Urinary bladder (tissue), 4 donors: ENCODE measurements around the gene TUNAR. TPM values are rescaled to one million over a fixed set of nuclear protein-coding genes. Genes with fewer than 3 reads are reported as not detected.
"Not testable (repeated sequence)": the region's sequence is repeated elsewhere in the genome, so short reads cannot be mapped to it uniquely, and the experiment has no call there.

ENCODE experiments used
- DNase-seq: peaks from one replicate; pipeline ENCODE4 v3.0.0-alpha.2; 2015; ENCODE audit errors: extremely low spot score
- H3K27ac ChIP-seq: one replicate; pipeline ENCODE4 v1.5.1; 2013; ENCODE audit warnings: low read depth, mild to moderate bottlenecking, moderate library complexity
- H3K36me3 ChIP-seq: one replicate; pipeline ENCODE4 v1.6.1; 2013; ENCODE audit warnings: mild to moderate bottlenecking, moderate library complexity; ENCODE audit not compliant: insufficient read depth
- H3K4me1 ChIP-seq: one replicate; pipeline ENCODE4 v1.6.1; 2013; ENCODE audit warnings: mild to moderate bottlenecking, moderate library complexity; ENCODE audit not compliant: insufficient read depth
- H3K4me3 ChIP-seq: one replicate; pipeline ENCODE4 v1.5.1; 2013; ENCODE audit warnings: low read depth, low read length
- WGBS: extraction: QIAGEN DNeasy Blood & Tissue Kit; methylation state at CpG from one replicate; pipeline ENCODE4 v1.1.7; 2013; 5-methylcytosine and 5-hydroxymethylcytosine counted together
- polyA plus RNA-seq: library from polyadenylated mRNA; stranded (reverse); fragments of 200-250 nt; gene quantifications from one replicate; pipeline ENCODE4 v1.2.3, GENCODE V29; 2013
- total RNA-seq: library from RNA; depleted of rRNA; stranded (reverse); fragments of >200 nt; gene quantifications from one replicate; pipeline ENCODE4 v1.2.3, GENCODE V29; 2014
- donor health status: healthy with polysubstance abuse.
- donor health status: healthy.

Gene TUNAR
- total and polyA plus RNA-seq, 2 donors, result not detected

DNA sequence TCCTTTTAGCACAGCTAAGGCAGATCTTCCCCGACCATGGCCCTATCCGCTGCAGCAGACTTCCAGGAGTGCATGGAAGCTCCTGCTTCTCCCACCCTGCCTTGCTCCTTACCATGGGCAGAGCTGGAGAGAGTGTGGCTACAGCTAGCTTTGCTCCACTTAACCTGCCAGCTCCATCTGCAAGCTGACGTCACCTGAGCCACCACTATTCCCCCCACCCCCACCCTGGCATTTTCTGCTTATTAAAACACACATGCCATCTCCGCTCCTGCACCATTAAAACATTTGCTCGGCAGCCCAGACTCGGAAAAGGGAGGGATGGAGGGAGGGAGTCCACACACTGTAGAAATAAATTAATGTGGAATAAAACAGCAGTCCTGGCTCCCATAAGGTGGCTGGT is 67.8 kb downstream of the TUNAR start:
- Histone ChIP-seq H3K4me1 (no peaks in the 10 kb centered on the region), H3K36me3 (no peaks in the 10 kb centered on the region), H3K4me3 (no peak overlapping the region), H3K27ac (no peak overlapping the region)
- WGBS, result 49% methylated on average over 6 of the region's 6 CpGs
- no peak for DNase-seq

DNA sequence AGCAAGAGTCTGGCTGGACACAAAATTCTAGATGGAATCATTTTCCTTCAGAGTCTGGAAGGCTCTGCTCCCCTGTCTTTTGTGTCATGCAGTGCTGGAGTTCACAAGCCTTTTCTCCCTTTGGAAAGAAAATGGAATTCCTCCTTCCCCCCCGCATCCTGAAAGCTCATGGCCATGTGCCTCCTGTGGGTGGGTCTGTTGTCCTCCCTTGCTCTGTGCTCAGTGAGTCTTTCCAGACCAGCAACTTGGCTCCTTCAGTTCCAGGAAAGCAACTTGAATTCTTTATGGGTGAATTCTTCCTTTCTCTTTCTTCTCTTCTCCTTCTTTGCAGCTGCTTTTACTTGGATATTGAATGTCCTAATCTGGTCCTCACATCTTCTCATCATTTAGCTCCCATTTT is 70.2 kb downstream of the TUNAR start:
- H3K36me3 ChIP-seq, result no peaks in the 10 kb centered on the region
- H3K27ac ChIP-seq, result no peak overlapping the region
- 61% methylated on average over 1 of the region's 1 CpG for WGBS
- DNase-seq, result no peak
- H3K4me1 ChIP-seq, result no peaks in the 10 kb centered on the region
- H3K4me3 ChIP-seq, result no peak overlapping the region

DNA sequence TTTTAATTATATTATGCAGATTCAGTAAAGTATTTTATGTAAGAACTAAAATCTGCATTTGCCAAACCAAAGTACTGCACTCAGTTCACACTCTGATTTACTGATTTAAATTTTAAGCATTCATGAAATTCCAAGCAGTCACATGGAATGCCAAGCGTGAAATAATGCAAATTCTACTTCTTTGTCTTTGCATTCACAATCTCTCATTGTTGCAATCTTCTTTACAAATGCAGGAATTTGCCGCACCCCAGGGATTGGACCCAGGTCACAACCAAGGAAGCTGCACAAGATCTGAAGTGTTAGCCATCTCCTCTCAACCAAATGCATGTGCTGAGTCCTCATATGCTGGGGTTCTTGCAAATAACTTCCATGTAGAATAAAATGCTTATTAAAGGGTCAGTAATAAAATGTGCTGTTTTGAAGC is 71.9 kb downstream of the TUNAR start:
- H3K36me3 ChIP-seq, result no peaks in the 10 kb centered on the region
- H3K27ac ChIP-seq, result no peak overlapping the region
- 22% methylated on average over 2 of the region's 2 CpGs for WGBS
- no peaks in the 10 kb centered on the region for H3K4me1 ChIP-seq
- no peak for DNase-seq
- H3K4me3 ChIP-seq, result no peak overlapping the region

DNA sequence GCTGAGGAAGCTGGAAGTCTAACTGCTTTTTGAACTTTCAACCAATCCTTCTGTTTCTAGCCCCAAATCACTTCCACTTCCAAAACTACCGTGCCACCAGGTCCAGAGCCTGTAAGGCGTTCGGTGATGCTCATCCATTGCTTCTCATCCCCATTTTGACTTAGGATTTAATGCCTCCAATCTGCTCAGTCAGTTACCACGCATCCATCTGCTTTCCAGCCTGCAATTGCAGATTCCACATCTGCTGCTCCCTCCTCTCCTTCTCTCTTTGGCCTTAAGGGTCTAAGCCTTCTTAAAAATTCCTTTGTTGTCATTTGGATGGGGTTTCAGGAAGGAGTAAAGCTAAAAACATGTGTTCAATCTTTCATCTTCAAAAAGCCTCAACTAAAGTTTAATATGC is 74.7 kb downstream of the TUNAR start:
- H3K4me1 ChIP-seq, result no peaks in the 10 kb centered on the region
- no peaks in the 10 kb centered on the region for H3K36me3 ChIP-seq
- WGBS, result 67% methylated on average over 4 of the region's 4 CpGs
- DNase-seq, result no peak
- H3K27ac ChIP-seq, result no peak overlapping the region
- no peak overlapping the region for H3K4me3 ChIP-seq

DNA sequence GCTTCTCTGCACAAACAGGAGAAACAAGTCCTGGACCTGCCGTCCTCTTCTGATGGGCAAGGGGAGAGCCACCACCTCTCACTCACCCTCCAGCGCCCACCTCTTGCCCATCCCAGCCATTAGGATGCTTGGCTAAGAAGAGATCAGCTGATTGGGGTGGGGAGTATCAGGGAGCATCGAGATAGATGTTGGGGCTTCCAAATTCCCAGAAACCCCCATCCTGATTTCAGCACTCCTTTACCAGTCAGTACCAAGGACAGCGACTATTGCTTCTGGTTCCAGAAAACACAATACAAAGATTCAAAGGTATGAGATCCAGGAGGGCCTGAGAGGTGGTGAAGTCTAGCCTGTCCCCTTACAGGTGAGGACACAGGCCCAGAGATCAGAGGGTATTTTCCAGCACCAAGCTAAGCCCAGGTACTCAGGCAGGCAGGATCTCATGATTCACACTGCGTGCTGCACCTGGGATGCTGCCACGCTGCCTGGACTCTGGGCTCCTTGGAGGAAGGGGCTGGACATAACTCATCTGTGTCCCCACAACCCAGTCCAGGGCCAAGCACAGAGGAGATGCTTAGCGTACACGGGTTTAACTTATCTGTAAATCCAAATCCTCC is 76.6 kb downstream of the TUNAR start:
- Histone ChIP-seq H3K36me3 (no peaks in the 10 kb centered on the region), H3K4me3 (no peak overlapping the region), H3K27ac (no peak overlapping the region), H3K4me1 (no peaks in the 10 kb centered on the region)
- DNase-seq, result no peak
- WGBS, result 57% methylated on average over 8 of the region's 8 CpGs

DNA sequence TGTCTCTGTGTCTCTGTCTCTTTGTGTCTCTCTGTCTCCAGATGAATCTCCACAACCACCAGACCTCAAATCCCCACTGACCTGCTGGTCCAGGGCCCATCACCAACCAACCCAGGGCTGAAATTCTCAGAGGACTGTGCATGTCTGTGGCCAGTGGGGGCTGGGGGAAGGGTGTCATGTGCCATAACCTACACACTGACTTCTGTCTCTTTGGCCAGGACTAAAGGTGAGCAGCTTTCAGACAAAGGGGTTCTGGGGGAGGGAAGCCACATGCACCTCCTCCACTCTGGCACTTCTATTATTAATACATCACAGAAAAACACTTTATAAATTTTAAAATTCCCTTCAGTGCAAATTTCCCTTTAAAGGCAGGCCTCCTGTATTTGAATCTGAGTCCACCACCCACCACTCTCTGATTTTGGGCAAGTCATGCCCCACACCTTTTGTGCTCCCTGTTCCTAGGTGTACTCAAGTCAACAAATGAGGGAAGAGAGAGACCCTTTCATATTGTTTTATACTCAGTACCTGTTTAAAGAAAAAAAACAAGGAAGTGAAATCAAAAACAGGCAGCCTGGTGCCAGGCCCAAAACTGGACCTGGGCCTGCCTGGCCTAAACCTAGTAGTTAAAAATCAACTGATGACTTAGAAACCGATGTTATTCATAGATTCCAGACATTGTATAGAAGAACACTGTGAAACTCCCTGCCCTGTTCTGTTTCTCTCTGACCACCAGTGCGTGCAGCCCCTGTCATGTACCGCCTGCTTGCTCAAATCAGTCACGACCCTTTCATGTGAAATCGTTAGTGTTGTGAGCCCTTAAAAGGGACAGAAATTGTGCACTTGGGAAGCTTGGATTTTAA is 80.2 kb downstream of the TUNAR start:
- WGBS, result 67% methylated on average over 5 of the region's 5 CpGs
- Histone ChIP-seq H3K36me3 (no peaks in the 10 kb centered on the region), H3K4me3 (no peak overlapping the region), H3K4me1 (no peaks in the 10 kb centered on the region), H3K27ac (no peak overlapping the region)
- DNase-seq, result no peak

DNA sequence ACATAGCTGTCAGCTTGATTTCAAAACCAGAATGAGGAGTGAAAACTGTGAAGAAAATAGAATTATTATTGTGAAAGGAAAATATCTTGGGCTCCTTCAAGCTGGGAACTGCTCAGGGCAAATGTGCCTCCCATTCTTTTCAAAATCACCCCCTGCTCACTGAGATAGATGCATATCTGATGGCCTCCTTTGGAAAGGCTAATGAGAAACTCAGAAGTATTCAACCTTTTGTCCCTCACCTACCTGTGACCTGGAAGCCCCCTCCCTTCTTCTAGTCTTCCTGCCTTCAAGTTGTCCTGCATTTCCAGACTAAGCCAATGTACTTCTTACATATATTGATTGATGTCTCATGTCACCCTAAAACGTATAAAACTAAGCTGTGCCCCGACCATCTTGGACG is 81.5 kb downstream of the TUNAR start:
- 13% methylated on average over 3 of the region's 3 CpGs for WGBS
- Histone ChIP-seq H3K27ac (no peak overlapping the region), H3K4me1 (no peaks in the 10 kb centered on the region), H3K36me3 (no peaks in the 10 kb centered on the region), H3K4me3 (no peak overlapping the region)
- DNase-seq, result no peak

DNA sequence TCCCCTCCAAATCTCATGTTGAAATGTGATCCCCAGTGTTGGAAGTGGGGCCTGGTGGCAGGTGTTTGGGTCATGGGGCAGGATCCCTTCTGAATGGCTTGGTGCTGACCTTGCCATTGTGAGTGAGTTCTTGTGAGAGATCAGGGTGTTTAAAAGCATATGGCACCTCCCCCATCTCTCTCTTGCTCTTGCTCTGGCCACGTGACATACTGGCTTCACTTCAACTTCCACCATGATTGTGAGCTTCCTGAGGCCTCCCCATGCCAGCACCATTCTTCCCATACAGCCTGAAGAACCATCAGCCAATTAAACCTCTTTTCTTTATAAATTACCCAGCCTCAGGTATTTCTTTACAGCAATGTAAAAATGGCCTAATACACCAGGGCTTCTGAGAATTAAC is 82.7 kb downstream of the TUNAR start:
- Histone ChIP-seq H3K27ac (no peak overlapping the region), H3K36me3 (no peaks in the 10 kb centered on the region), H3K4me3 (no peak overlapping the region), H3K4me1 (no peaks in the 10 kb centered on the region)
- WGBS, result 33% methylated on average over 1 of the region's 1 CpG
- no peak for DNase-seq

DNA sequence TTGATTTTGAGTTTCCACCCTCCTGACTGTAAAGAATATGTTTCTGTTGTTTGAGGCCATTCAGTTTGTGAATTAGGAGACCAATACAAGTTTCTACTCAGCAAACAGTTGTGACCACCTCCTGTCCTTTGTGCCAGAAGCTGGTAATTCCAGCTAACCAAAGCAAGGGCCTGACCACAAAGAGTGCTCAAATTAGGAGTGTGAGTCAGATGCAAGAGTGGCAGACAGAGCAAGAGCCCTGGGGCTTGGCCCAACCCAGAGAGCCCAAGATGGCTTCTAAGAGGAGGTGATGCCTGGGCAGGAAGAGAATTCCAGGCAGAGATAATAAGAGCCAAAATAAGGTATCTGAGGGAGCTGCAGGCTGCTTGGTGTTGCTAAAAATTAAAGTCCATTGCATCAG is 84.8 kb downstream of the TUNAR start:
- Histone ChIP-seq H3K4me1 (no peaks in the 10 kb centered on the region), H3K27ac (no peak overlapping the region), H3K36me3 (no peaks in the 10 kb centered on the region), H3K4me3 (no peak overlapping the region)
- DNase-seq, result no peak

DNA sequence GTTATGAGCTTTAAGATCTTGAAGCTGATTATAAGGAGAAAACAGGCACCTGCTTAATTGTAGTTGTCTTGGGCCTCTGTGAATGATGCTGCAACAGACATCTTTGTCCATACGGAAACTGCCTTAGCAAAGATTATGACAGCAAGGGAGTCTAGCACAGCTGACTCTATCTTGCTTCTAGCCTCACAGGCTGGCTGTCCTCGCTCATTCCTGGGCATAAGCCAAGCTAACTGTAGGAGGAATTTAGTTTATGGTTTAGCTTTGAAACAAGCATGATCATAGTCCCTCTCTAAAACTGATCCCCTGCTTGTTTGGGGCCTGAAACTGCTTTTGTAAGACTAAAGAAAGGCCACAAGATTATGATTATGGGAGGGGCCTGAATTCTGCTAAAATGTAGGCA is 88.3 kb downstream of the TUNAR start:
- Histone ChIP-seq H3K36me3 (no peaks in the 10 kb centered on the region), H3K4me1 (no peaks in the 10 kb centered on the region), H3K27ac (no peak overlapping the region), H3K4me3 (no peak overlapping the region)
- no peak for DNase-seq
- WGBS, result 38% methylated on average over 2 of the region's 2 CpGs

DNA sequence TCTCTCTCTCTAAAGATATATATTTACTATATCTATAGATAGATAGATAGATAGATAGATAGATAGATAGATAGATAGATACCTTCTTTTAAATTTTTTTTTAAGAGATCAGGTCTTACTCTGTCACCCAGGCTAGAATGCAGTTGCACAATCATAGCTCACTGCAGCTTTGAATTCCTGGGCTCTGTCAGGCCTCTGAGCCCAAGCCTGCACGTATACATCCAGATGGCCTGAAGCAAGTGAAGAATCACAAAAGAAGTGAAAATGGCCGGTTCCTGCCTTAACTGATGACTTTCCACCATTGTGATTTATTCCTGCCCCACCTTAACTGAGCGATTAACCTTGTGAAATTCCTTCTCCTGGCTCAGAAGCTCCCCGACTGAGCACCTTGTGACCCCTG is 91.4 kb downstream of the TUNAR start:
- H3K36me3 ChIP-seq, H3K4me1 ChIP-seq, DNase-seq, H3K27ac ChIP-seq, H3K4me3 ChIP-seq: not testable (repeated sequence)
- WGBS, result 51% methylated on average over 4 of the region's 4 CpGs

Other genes with a start within 250 kb of the TUNAR start
- gene TCL1B, start 190.4 kb upstream of the TUNAR start, total RNA-seq, result not detected
- gene TCL1B, start 190.4 kb upstream of the TUNAR start, polyA plus RNA-seq, result not detected
- 2.0 TPM for gene TCL1A, start 162.7 kb upstream of the TUNAR start, total RNA-seq
- gene TCL1A, start 162.7 kb upstream of the TUNAR start, polyA plus RNA-seq, result 0.08 TPM
- gene C14orf132, start 162.5 kb downstream of the TUNAR start, total RNA-seq, result 26.2 TPM
- gene C14orf132, start 162.5 kb downstream of the TUNAR start, polyA plus RNA-seq, result 18.7 TPM